ENCODE measurements around the gene TIMM21.
A peak's percentile ranks its signal among the peaks of the same experiment; 100 is the strongest.

TIMM21 gene, protein sequence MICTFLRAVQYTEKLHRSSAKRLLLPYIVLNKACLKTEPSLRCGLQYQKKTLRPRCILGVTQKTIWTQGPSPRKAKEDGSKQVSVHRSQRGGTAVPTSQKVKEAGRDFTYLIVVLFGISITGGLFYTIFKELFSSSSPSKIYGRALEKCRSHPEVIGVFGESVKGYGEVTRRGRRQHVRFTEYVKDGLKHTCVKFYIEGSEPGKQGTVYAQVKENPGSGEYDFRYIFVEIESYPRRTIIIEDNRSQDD

DNA sequence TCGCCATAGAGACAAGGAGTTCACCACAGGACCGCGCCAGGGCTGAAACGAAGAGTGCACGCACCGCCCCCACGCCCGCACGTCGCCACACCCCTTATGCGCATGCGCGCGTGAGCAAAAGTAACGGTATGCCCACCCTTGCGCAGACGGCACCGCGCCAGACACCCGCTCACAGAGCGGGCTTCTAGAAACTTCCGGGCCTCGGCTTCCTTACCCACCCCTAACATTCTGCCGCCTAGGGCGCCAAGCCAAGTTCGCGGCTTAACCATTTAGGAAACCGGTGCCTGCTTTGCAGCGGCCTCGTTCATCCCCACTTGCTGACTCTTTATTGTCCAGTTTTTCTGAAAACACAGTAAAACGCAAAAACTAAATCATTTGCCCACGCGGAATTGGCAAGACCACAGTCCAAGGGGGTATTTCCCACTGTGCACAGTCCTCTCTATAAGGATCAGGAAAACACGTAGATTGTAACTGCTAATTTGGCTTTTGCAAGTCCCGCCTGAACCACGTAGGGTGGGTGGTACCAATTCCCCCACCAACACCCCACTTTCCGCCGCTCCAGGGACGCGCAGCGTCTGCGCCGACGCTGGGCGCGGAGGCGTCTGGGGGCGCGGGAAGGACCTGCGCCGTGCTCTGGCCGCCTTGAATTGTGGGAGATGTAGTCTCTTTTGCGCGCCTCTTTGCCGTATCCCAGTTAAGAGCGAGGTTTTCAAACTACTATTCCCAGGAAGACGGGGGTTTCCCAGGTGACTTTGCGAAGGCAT, at the start of gene TIMM21, which contains the start of gene FBXO15:
Gene TIMM21, plus strand, starts transcription at position 745 of the 764 bp plus-strand sequence. CDS start 286 bp downstream, outside the sequence.
Gene FBXO15, minus strand, starts transcription at position 56 of the 764 bp plus-strand sequence. Its CDS starts 49 bp downstream, at position 7.
- Histone ChIP-seq H3K27ac (ENCODE audit: low read length) (peak within 1 kb of the TSS; percentile 93), H3K27me3 (ENCODE audit: low read depth, low read length) (no peaks in the 10 kb centered on the region), H3K9me3 (ENCODE audit: control insufficient read depth in 1 of 2, low read length in 2 of 2) (no peaks in the 10 kb centered on the region), H3K4me1 (ENCODE audit: control insufficient read depth in 1 of 2, insufficient read depth in 2 of 2, low read length in 2 of 2) (peaks cover 9 to 50% of the 10 kb centered on the region in 2 donors), H3K36me3 (ENCODE audit: control insufficient read depth in 1 of 2, insufficient read depth in 2 of 2, low read length in 2 of 2) (peaks cover 0 to 9% of the 10 kb centered on the region in 2 donors), H3K4me3 (ENCODE audit: low read depth in 1 of 2, low read length in 2 of 2) (peak within 1 kb of the TSS; percentile 87 to 95)

DNA sequence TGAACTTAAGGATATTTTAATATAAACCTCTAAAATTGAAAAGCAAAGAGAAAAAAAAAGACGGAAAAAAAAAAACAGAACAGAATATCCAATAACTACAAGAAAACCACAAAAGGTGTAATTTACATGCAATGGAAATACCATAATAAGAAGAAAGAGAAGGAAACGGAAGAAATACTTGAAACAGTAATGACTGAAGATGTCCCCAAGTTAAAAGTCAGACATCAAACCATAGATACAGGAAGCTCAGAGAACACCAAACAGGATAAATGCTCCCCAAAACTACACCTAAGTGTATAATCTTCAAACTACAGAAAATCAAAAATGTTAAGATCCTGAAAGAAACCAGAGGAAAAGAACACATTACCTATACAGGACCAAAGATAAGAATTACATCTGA, 39.9 kb upstream of the TIMM21 start:
- Histone ChIP-seq H3K27me3 (ENCODE audit: low read depth, low read length) (no peaks in the 10 kb centered on the region), H3K27ac (ENCODE audit: low read length) (no peak overlapping the region), H3K9me3 (ENCODE audit: control insufficient read depth in 1 of 2, low read length in 2 of 2) (peaks cover 0 to 16% of the 10 kb centered on the region in 2 donors), H3K4me3 (ENCODE audit: low read depth in 1 of 2, low read length in 2 of 2) (no peak overlapping the region), H3K4me1 (ENCODE audit: control insufficient read depth in 1 of 2, insufficient read depth in 2 of 2, low read length in 2 of 2) (no peaks in the 10 kb centered on the region), H3K36me3 (ENCODE audit: control insufficient read depth in 1 of 2, insufficient read depth in 2 of 2, low read length in 2 of 2) (no peaks in the 10 kb centered on the region)

DNA sequence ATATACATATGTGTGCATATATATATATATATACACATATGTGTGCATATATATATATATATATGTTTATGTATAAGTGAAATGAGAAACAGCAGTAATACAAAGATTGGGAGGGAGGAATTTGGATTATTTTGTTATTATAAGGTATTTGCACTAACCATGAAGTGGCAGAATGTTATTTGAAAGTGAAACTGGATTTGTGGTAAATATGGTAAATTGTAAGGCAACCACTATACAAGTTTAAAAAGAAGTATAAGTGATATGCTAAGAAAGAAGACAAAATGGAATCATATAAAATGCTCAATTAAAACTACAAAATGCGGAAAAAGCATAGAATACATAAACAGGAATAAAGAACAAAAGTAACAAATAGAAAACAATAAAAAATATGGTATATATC, 38.2 kb upstream of the TIMM21 start:
- Histone ChIP-seq H3K4me3 (ENCODE audit: low read depth in 1 of 2, low read length in 2 of 2) (no peak overlapping the region), H3K27me3 (ENCODE audit: low read depth, low read length) (no peaks in the 10 kb centered on the region), H3K27ac (ENCODE audit: low read length) (no peak overlapping the region), H3K36me3 (ENCODE audit: control insufficient read depth in 1 of 2, insufficient read depth in 2 of 2, low read length in 2 of 2) (no peaks in the 10 kb centered on the region), H3K4me1 (ENCODE audit: control insufficient read depth in 1 of 2, insufficient read depth in 2 of 2, low read length in 2 of 2) (no peaks in the 10 kb centered on the region), H3K9me3 (ENCODE audit: control insufficient read depth in 1 of 2, low read length in 2 of 2) (peaks cover 0 to 13% of the 10 kb centered on the region in 2 donors)

DNA sequence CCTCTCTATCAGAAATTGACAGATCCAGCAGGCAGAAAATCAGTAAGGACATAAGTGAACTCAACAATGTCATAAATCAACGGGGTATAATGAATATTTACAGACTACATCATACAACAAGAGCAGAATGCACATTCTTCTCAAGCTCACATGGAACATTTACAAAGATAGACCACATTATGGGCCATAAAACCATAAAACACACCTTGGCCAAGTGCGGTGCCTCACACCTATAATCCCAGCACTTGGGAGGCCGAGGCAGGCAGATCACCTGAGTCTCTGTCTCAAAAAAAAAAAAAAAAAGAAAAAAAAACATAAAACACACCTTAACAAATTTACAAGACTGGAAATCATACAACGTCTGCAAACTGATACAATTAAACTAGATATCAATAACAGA, 37.3 kb upstream of the TIMM21 start:
- no peaks in the 10 kb centered on the region for H3K27me3 ChIP-seq (ENCODE audit: low read depth, low read length)
- no peak overlapping the region for H3K27ac ChIP-seq (ENCODE audit: low read length)
- H3K36me3 ChIP-seq (ENCODE audit: control insufficient read depth in 1 of 2, insufficient read depth in 2 of 2, low read length in 2 of 2) = no peaks in the 10 kb centered on the region
- no peaks in the 10 kb centered on the region for H3K4me1 ChIP-seq (ENCODE audit: control insufficient read depth in 1 of 2, insufficient read depth in 2 of 2, low read length in 2 of 2)
- peaks cover 0 to 13% of the 10 kb centered on the region in 2 donors for H3K9me3 ChIP-seq (ENCODE audit: control insufficient read depth in 1 of 2, low read length in 2 of 2)
- no peak overlapping the region for H3K4me3 ChIP-seq (ENCODE audit: low read depth in 1 of 2, low read length in 2 of 2)

DNA sequence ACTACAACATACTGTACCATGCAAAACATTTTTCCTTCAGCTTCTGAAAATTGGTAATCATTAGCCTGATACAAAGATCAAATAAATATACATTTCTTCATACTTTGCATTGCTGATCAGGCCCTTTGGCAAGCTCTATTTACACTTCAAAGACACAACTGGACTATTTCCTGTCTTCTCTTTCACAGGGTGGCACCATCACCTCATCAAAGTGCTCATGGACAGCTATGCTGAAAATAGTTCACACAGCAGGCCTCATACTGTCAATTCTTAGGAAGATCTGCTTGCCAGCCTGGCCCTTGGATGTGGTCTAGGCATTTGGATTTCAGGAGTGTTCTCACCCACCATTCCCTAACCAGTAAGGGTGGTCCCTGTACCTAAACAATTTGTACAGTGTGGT, 34.6 kb upstream of the TIMM21 start:
- Histone ChIP-seq H3K9me3 (ENCODE audit: control insufficient read depth in 1 of 2, low read length in 2 of 2) (peaks cover 0 to 10% of the 10 kb centered on the region in 2 donors), H3K4me1 (ENCODE audit: control insufficient read depth in 1 of 2, insufficient read depth in 2 of 2, low read length in 2 of 2) (no peaks in the 10 kb centered on the region), H3K36me3 (ENCODE audit: control insufficient read depth in 1 of 2, insufficient read depth in 2 of 2, low read length in 2 of 2) (no peaks in the 10 kb centered on the region), H3K27ac (ENCODE audit: low read length) (no peak overlapping the region), H3K4me3 (ENCODE audit: low read depth in 1 of 2, low read length in 2 of 2) (no peak overlapping the region), H3K27me3 (ENCODE audit: low read depth, low read length) (no peaks in the 10 kb centered on the region)

DNA sequence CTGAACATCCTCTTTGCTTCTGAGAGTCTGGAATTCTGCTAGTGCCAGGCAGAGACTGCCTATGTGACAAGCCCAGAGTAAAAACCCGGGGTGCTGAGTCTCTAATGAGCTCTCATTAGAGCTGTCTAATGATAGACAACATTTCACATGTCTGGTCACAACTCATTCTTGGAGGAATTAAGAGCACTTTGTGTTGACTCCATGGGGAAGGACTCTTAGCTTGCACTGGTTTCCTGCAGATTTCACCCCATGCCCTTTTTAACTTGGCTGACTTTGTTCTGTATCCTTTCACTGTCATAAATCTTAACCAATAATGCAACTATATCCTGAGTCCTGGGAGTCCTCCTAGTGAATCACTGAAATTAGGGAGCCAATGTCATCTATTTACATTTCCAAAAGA, 34.2 kb upstream of the TIMM21 start:
- Histone ChIP-seq H3K27ac (ENCODE audit: low read length) (no peak overlapping the region), H3K36me3 (ENCODE audit: control insufficient read depth in 1 of 2, insufficient read depth in 2 of 2, low read length in 2 of 2) (no peaks in the 10 kb centered on the region), H3K27me3 (ENCODE audit: low read depth, low read length) (no peaks in the 10 kb centered on the region), H3K4me1 (ENCODE audit: control insufficient read depth in 1 of 2, insufficient read depth in 2 of 2, low read length in 2 of 2) (no peaks in the 10 kb centered on the region), H3K9me3 (ENCODE audit: control insufficient read depth in 1 of 2, low read length in 2 of 2) (peaks cover 0 to 7% of the 10 kb centered on the region in 2 donors), H3K4me3 (ENCODE audit: low read depth in 1 of 2, low read length in 2 of 2) (no peak overlapping the region)

DNA sequence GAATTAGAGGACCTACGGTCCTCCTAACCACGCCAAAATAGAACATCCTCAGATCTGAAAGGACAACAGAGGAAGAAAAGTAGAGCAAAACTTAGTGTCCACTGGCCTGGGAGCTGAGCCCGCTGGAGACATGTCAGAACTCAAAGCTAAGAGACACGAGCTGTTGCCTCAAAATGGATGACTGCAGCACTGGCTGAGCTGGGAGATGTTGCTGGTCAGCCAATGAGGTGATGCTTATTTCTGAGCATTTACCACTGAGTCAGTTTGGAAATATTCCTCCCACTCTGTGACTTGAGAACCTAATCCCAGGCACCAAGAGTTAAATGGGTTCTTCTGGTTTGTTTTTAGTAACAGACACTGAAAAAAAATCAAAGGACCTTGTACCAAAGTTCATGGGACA, 33.3 kb upstream of the TIMM21 start:
- no peaks in the 10 kb centered on the region for H3K36me3 ChIP-seq (ENCODE audit: control insufficient read depth in 1 of 2, insufficient read depth in 2 of 2, low read length in 2 of 2)
- H3K4me1 ChIP-seq (ENCODE audit: control insufficient read depth in 1 of 2, insufficient read depth in 2 of 2, low read length in 2 of 2) = no peaks in the 10 kb centered on the region
- no peaks in the 10 kb centered on the region for H3K27me3 ChIP-seq (ENCODE audit: low read depth, low read length)
- peaks cover 0 to 7% of the 10 kb centered on the region in 2 donors for H3K9me3 ChIP-seq (ENCODE audit: control insufficient read depth in 1 of 2, low read length in 2 of 2)
- no peak overlapping the region for H3K4me3 ChIP-seq (ENCODE audit: low read depth in 1 of 2, low read length in 2 of 2)
- H3K27ac ChIP-seq (ENCODE audit: low read length) = no peak overlapping the region

DNA sequence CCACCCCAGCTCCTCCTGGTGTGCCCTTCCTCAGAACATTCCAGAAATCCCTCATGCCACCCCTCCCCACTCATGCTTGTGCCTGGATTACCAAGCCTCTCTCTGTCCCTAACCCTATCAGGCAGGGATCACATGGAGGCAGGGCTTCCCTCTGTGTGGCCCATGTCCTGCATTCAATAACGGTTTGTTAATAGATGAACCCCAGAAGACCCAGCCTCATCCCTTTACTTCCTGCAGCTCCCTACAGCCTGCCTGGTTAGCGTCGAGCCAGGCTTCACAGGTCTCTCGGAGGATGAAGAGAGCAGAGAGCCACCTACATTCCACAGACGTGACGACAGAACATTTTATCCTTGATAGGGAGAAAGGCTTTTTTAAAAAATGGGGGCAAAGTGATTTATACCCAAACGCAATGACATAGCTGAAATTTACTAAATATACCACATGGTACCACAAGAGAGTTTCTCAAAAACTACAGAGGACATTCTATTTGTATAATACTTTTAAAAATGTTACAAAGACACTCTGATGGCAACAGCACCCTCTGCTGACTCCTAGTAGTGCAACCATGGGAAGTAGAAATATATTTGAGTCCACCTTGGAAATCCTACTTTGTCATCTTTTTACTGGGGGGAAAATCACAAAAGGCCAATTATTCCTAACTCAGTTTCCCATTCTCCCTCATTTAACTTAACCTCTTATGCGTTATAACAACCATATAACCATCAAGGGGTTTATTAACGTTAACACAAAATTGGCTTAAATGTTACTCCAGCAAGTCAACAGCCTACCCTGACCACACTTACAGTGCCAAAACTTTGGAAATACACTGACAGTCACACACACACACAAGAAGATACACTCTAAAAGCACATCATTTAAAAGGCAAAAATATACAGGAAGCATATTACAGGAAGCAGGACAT, 31.4 kb upstream of the TIMM21 start:
- H3K27me3 ChIP-seq (ENCODE audit: low read depth, low read length) = no peaks in the 10 kb centered on the region
- no peak overlapping the region for H3K27ac ChIP-seq (ENCODE audit: low read length)
- peaks cover 0 to 7% of the 10 kb centered on the region in 2 donors for H3K9me3 ChIP-seq (ENCODE audit: control insufficient read depth in 1 of 2, low read length in 2 of 2)
- no peaks in the 10 kb centered on the region for H3K36me3 ChIP-seq (ENCODE audit: control insufficient read depth in 1 of 2, insufficient read depth in 2 of 2, low read length in 2 of 2)
- H3K4me3 ChIP-seq (ENCODE audit: low read depth in 1 of 2, low read length in 2 of 2) = no peak overlapping the region
- no peaks in the 10 kb centered on the region for H3K4me1 ChIP-seq (ENCODE audit: control insufficient read depth in 1 of 2, insufficient read depth in 2 of 2, low read length in 2 of 2)

DNA sequence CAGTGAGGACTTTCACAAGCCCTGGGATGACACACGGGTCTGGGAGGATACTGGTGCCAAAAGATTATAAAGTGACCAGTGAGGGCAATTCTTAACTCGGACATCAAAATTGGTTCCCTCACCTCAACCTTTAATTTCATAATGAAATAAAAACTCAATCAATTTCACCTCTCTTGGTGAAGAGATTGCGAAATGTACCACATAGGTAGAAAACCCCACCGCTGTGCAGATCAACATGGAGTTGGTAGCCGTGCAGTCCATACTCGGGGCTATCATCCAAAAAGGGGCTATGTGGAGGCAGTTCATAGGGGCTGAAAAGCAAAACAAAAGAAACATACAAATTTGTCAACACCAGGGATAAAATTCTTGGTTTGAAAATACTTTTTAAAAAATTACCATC, 25.1 kb upstream of the TIMM21 start:
- Histone ChIP-seq H3K27ac (ENCODE audit: low read length) (no peak overlapping the region), H3K4me3 (ENCODE audit: low read depth in 1 of 2, low read length in 2 of 2) (no peak overlapping the region), H3K4me1 (ENCODE audit: control insufficient read depth in 1 of 2, insufficient read depth in 2 of 2, low read length in 2 of 2) (no peaks in the 10 kb centered on the region), H3K9me3 (ENCODE audit: control insufficient read depth in 1 of 2, low read length in 2 of 2) (no peaks in the 10 kb centered on the region), H3K36me3 (ENCODE audit: control insufficient read depth in 1 of 2, insufficient read depth in 2 of 2, low read length in 2 of 2) (no peaks in the 10 kb centered on the region), H3K27me3 (ENCODE audit: low read depth, low read length) (no peaks in the 10 kb centered on the region)

DNA sequence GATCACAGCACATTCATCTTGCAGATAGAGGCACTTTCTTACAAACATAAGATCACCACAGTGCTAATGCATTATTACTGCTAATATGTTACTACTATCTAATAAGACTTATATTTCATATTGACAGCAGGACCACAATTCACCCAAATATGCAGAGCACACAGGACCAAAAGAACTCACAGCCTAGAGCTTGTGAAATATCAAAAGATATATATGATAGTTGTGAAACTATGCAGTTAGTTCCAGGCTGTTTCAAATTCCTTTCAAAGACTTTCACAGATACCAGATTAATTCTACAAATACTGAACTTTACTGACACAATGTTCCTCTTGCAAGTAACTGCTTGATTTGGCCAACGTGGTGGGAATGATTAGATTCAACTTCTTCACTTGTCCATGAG, 23.7 kb upstream of the TIMM21 start:
- no peak overlapping the region for H3K4me3 ChIP-seq (ENCODE audit: low read depth in 1 of 2, low read length in 2 of 2)
- no peaks in the 10 kb centered on the region for H3K36me3 ChIP-seq (ENCODE audit: control insufficient read depth in 1 of 2, insufficient read depth in 2 of 2, low read length in 2 of 2)
- no peaks in the 10 kb centered on the region for H3K9me3 ChIP-seq (ENCODE audit: control insufficient read depth in 1 of 2, low read length in 2 of 2)
- no peak overlapping the region for H3K27ac ChIP-seq (ENCODE audit: low read length)
- no peaks in the 10 kb centered on the region for H3K4me1 ChIP-seq (ENCODE audit: control insufficient read depth in 1 of 2, insufficient read depth in 2 of 2, low read length in 2 of 2)
- no peaks in the 10 kb centered on the region for H3K27me3 ChIP-seq (ENCODE audit: low read depth, low read length)
